Measurements from ENCODE around the gene AMER3.

DNA sequence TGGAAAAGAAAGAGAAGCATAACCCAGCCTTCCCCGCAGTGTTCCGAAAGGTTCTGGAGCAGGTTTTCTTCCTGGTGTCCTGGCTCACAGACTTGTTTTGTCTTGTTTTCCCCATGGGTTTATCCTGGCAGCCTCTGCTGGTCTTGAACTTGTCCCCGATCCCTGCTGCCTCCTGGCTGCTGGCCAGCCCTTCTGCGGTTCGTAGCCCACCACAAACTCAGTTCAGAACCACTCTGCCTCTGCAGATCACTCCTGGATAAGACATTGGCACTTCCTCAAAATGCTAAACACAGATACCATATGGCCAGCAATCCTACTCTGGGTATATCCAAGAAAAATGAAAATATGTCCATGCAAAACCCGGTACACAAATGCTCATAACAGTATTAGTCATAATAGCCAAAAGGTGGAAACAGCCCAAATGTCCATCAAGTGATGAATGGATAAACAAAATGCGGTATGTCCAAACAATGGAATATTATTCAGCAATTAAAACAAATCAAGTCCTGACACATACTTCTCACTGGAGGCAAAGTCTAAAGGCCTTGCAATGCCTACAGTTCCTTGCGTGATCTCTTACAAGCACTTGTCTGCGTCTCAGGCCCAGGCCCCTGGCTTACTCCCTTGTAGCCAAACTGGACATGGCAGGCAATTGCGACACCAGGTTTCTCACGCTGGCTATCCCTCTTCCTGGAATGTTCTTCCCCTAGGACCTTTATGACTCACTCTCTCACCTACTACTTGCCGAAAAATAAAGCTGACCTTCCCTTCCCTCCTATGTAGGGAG, 53.3 kb downstream of the AMER3 start:
- TF ChIP-seq, protein P1, sequence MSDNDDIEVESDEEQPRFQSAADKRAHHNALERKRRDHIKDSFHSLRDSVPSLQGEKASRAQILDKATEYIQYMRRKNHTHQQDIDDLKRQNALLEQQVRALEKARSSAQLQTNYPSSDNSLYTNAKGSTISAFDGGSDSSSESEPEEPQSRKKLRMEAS (IDR thresholded peaks at IDR 0.05; ENCODE audit: low read depth, low read length), result no peak
- TF ChIP-seq, protein P2, sequence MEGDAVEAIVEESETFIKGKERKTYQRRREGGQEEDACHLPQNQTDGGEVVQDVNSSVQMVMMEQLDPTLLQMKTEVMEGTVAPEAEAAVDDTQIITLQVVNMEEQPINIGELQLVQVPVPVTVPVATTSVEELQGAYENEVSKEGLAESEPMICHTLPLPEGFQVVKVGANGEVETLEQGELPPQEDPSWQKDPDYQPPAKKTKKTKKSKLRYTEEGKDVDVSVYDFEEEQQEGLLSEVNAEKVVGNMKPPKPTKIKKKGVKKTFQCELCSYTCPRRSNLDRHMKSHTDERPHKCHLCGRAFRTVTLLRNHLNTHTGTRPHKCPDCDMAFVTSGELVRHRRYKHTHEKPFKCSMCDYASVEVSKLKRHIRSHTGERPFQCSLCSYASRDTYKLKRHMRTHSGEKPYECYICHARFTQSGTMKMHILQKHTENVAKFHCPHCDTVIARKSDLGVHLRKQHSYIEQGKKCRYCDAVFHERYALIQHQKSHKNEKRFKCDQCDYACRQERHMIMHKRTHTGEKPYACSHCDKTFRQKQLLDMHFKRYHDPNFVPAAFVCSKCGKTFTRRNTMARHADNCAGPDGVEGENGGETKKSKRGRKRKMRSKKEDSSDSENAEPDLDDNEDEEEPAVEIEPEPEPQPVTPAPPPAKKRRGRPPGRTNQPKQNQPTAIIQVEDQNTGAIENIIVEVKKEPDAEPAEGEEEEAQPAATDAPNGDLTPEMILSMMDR (IDR thresholded peaks at IDR 0.05 in 2 of 3, conservative IDR thresholded peaks at IDR 0.05 in 1 of 3; ENCODE audit: control insufficient read depth in 2 of 3, extremely low read depth in 1 of 3, insufficient read depth in 1 of 3, low read depth in 3 of 3, low read length in 3 of 3), result no peak
- TF ChIP-seq ETV6 (conservative IDR thresholded peaks at IDR 0.05 in 1 of 2, IDR thresholded peaks at IDR 0.05 in 1 of 2; ENCODE audit: borderline replicate concordance in 1 of 2, low read depth in 1 of 2) (no peak), CEBPB (IDR thresholded peaks at IDR 0.05; ENCODE audit: borderline replicate concordance in 1 of 2, low read depth in 2 of 2, low read length in 2 of 2) (no peak), TBL1XR1 (IDR thresholded peaks at IDR 0.05; ENCODE audit: low read depth, low read length) (no peak), SUZ12 (IDR thresholded peaks at IDR 0.05; ENCODE audit: unreplicated experiment) (no peak), TAF1 (IDR thresholded peaks at IDR 0.05; ENCODE audit: borderline replicate concordance, low read depth, low read length) (no peak)
